ENCODE results near the gene ISG20L2.

The ISG20L2 gene

GRCh38 chr1:156682166-156682890 is 46.2 kb downstream of the ISG20L2 start:
- DNase-seq: no peak

- DNase-seq: no peak
Measured at GRCh38 chr1:156681196-156681960, 47.2 kb downstream of the ISG20L2 start.

DNA sequence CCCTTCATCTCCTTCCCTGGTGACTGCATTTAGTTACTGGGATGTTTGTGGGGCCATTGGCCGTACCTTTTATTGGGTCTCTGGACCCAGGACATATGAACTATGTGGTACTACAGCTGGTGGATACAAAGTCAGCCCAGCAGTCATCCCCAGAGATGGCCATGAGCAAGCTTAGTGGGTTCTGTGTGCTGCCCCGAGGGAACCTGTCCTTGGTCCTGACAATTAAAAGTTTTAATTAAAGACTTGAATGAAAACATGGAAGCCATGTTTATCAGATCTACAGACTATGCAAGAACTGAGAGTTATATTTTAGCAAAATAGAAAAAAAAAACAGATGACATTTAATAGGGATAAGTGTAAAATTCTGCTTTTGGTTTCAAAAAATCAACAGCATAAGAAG is 48.5 kb downstream of the ISG20L2 start:
- DNase-seq: no peak

GRCh38 chr1:156677616-156678596 is 50.7 kb downstream of the ISG20L2 start:
- no peak for DNase-seq

GRCh38 chr1:156676820-156677615 is 51.5 kb downstream of the ISG20L2 start, which contains the start of gene NES:
NES (minus strand) TSS chr1:156677407; CDS start chr1:156677264, 143 bp downstream.
- no peak for DNase-seq

DNA sequence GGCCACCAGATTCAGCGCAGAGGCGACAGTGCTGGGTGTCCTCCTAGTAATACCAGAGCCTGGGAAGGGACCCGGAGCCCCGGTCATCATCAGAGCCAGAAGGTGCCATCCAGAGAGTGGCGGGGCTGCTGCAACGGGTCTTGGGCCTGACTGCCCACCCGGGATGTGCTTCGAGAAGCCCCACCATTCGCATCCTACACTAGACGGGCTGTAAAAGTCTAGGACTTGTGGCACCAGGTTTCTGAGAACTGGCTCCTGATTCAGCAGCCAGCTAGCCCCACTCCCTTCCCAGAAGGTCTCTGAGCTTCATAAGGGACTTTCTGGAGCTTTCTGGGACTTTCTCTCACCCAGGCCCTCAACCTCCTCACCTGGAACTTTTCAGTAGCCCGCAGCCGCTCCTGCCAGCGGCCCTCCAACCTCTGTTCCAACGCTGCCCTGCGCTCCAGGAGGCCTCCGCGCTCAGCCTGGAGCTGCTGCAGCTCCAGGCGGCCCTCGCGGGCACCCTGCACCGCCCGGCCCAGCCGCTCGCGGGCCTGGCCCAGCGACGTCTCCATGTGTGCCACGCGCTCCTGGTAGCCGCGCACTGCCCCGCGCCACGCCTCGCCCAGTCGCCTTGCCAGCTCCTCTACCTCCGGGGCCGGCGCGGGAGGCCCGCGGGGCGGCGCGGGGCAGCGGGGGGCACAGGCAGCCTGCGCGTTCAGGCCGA is 52.3 kb downstream of the ISG20L2 start:
- no peak for DNase-seq

DNA sequence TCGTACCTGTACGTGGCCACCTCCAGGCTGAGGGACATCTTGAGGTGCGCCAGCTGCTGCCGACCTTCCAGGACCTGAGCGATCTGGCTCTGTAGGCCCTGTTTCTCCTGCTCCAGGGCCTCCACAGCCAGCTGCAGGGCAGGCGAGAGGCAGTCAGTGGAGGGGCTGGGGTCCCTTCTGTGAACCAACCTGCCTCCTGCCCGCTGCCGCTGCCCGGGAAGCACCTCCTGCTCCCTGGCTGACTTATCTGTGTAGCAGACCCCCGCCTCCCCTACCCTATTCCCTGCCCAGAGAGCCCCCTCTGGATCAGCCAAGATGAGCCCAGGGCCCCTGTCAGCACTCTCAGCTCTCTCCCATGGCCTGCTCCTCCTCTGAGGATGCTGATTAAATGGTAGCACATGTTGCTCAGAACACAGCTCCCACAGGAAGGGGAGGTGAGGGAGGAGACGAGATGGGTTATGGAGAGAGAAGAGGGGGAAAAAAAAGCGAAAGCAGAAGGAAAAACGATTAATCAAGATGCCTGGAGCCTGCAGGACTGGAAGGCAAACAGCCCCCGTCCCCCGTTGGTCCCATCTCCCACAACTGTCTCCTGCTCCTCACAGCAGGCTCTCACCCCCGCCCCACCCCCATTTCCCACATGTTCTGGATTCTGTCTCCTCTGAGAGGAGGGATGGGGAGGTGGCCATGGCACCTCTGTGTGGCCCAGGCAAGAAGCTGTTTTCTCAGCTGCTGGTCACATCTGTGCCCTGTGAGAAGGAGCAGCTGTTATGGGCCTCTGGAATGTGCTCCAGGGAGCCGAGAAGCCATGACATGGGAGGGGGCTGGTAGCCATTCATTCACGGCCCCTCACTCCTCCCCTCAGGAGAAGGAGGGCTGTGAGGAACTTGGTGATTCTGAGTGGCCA is 53.1 kb downstream of the ISG20L2 start:
- no peak for DNase-seq

- DNase-seq: no peak
Measured at GRCh38 chr1:156673387-156674121, 55.0 kb downstream of the ISG20L2 start.

All from activated naive CD4-positive, alpha-beta T cell treated with Interleukin-2 at 50 U/mL for 16 hours (primary cell).